ENCODE measurements around the gene SLC44A4.

DNA sequence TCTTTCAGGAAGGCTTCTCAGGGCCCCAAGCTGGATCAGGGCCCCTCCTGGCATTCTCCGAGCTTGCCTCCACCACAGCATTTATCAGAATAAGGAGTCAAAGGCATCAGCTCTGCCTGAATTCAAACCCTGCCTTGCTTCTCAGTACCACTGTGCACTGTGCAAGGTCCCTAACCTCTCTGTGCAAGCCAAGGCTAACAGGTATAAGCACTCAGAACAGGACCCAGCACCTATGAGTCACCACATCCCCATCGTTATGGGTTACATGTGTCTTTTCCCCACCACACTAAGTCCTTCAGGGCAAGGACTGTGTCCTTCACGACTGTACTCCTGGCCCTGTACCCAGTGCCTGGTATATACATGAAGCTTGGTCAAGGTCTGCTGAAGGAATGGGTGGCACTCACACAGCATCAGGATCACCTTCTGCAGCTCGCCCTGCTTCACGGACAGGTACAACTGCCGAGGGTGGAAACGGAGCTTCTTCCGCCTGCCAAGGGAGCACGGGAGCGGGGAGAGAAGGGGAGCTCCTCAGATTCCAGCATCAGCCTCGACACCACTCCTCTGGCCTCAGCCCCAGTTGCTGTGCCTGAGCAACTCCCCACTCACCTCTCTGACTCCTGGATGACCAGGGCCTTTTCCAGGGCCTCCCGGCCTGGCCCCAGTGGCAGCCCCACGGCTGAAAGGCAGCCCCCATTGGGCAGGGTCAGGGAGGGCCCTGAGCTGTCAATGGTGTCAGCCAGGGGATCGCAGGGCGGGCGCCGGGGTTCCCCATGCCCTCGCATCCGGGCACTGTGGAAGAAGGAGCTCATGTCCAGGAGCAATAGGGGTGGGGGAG, 8.6 kb upstream of the SLC44A4 start:
- TF ChIP-seq POLR2AphosphoS5 (IDR thresholded peaks at IDR 0.05; ENCODE audit: low read depth, low read length) (no peak), TAF1 (IDR thresholded peaks at IDR 0.05; ENCODE audit: borderline replicate concordance, insufficient read depth, low read length) (no peak)
- TF ChIP-seq, protein P1, sequence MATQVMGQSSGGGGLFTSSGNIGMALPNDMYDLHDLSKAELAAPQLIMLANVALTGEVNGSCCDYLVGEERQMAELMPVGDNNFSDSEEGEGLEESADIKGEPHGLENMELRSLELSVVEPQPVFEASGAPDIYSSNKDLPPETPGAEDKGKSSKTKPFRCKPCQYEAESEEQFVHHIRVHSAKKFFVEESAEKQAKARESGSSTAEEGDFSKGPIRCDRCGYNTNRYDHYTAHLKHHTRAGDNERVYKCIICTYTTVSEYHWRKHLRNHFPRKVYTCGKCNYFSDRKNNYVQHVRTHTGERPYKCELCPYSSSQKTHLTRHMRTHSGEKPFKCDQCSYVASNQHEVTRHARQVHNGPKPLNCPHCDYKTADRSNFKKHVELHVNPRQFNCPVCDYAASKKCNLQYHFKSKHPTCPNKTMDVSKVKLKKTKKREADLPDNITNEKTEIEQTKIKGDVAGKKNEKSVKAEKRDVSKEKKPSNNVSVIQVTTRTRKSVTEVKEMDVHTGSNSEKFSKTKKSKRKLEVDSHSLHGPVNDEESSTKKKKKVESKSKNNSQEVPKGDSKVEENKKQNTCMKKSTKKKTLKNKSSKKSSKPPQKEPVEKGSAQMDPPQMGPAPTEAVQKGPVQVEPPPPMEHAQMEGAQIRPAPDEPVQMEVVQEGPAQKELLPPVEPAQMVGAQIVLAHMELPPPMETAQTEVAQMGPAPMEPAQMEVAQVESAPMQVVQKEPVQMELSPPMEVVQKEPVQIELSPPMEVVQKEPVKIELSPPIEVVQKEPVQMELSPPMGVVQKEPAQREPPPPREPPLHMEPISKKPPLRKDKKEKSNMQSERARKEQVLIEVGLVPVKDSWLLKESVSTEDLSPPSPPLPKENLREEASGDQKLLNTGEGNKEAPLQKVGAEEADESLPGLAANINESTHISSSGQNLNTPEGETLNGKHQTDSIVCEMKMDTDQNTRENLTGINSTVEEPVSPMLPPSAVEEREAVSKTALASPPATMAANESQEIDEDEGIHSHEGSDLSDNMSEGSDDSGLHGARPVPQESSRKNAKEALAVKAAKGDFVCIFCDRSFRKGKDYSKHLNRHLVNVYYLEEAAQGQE (IDR thresholded peaks at IDR 0.05; ENCODE audit: insufficient read depth in 1 of 2, low read depth in 2 of 2, low read length in 2 of 2), result no peak

Measured in PFSK-1 (cell line).